Suprapubic skin (tissue), 4 donors: ENCODE data around the gene MOB3B.

Experiments
- CTCF ChIP-seq, 2 donors: fragments of 200-600 bp in 1 of 2; fragments of 450-650 bp in 1 of 2; sonication (generic) in 1 of 2; IDR thresholded peaks; one replicate each; pipeline ENCODE4 v1.5.1; 2016 to 2019; ENCODE audit warnings: antibody characterized with exemption in 2 of 2, mild to moderate bottlenecking in 1 of 2, moderate library complexity in 1 of 2
- POLR2A ChIP-seq, 2 donors: fragments of 450-650 bp; IDR thresholded peaks; one replicate each; pipeline ENCODE4 v1.6.1; 2017; ENCODE audit warnings: antibody characterized with exemption in 2 of 2, mild to moderate bottlenecking in 2 of 2, moderate library complexity in 2 of 2
- POLR2AphosphoS5 ChIP-seq, 3 donors: sonication (generic); formaldehyde crosslinking; IDR thresholded peaks; one replicate each; pipeline ENCODE4 v1.6.1; 2017; ENCODE audit warnings: antibody characterized with exemption in 3 of 3

DNA sequence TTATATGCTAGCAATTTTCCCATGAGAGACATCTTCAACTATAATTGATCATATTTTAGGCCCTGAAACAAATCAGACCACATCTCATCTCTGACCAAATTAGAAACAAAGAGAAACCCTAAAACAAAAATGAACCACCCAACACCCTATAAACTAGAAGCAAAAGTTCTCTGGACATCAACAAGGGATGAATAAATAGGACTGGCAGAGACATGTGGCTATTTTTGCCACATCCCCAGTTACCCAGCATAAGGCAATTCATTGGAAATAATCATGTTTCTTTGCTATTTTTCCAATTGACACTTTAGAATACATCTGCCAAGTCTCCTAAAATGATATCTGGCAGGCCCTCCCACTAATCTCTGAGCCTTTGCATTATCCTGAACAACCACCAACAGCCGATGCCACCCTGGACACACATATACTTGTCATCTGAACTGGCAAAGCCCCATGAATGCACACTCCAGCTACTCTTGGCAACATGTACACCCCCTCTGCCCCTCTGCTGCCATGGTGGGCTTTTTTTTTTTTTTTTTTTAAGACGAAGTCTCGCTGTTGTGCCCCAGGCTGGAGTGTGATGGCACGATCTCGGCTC lies 179.1 kb downstream of the MOB3B start:
- no peak for TF ChIP-seq CTCF (IDR thresholded peaks at IDR 0.05)
- TF ChIP-seq POLR2AphosphoS5 (IDR thresholded peaks at IDR 0.05) = no peak
- no peak for TF ChIP-seq POLR2A (IDR thresholded peaks at IDR 0.05)
